ENCODE results near the gene CD83. TPM values are rescaled to one million over a fixed set of nuclear protein-coding genes. Genes with fewer than 3 reads are reported as not detected.

The CD83 gene
- polyA plus RNA-seq, 1 experiment, result 0.85 TPM

GRCh38 chr6:14153228-14153627 is 35.7 kb downstream of the CD83 start:
- H3K27me3 ChIP-seq (ENCODE audit: control insufficient read depth, insufficient read depth, low read length), result no peaks in the 10 kb centered on the region
- POLR2A ChIA-PET, result no interaction called here
- TF ChIP-seq, protein P1, sequence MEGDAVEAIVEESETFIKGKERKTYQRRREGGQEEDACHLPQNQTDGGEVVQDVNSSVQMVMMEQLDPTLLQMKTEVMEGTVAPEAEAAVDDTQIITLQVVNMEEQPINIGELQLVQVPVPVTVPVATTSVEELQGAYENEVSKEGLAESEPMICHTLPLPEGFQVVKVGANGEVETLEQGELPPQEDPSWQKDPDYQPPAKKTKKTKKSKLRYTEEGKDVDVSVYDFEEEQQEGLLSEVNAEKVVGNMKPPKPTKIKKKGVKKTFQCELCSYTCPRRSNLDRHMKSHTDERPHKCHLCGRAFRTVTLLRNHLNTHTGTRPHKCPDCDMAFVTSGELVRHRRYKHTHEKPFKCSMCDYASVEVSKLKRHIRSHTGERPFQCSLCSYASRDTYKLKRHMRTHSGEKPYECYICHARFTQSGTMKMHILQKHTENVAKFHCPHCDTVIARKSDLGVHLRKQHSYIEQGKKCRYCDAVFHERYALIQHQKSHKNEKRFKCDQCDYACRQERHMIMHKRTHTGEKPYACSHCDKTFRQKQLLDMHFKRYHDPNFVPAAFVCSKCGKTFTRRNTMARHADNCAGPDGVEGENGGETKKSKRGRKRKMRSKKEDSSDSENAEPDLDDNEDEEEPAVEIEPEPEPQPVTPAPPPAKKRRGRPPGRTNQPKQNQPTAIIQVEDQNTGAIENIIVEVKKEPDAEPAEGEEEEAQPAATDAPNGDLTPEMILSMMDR (IDR thresholded peaks at IDR 0.05; ENCODE audit: insufficient read depth, low read depth, low read length), result no peak

GRCh38 chr6:14159090-14159489 is 41.5 kb downstream of the CD83 start:
- DNase-seq (ENCODE audit: low read depth), result no peak
- ChIA-PET CTCF (interaction anchor here (1.2 kb wide), 1 partner anchor 15 kb away, joined by 3 read pairs; no protein-coding TSS in a partner anchor), POLR2A (no interaction called here)
- 0 out of 2 replicates have a peak, but pooled peaks cover 1% of the 10 kb centered on the region for H3K27me3 ChIP-seq (ENCODE audit: control insufficient read depth, insufficient read depth, low read length)
- H3K4me3 ChIP-seq (ENCODE audit: low read depth, low read length), result no peak overlapping the region
- TF ChIP-seq, protein P1 (IDR thresholded peaks at IDR 0.05; ENCODE audit: insufficient read depth, low read depth, low read length), result no peak
- H3K36me3 ChIP-seq (ENCODE audit: control insufficient read depth, insufficient read depth, low read length), result no peaks in the 10 kb centered on the region

More at GRCh38 chr6:14153228-14153627, 35.7 kb downstream of the CD83 start:
- no peak for DNase-seq (ENCODE audit: low read depth)
- CTCF ChIA-PET, result no interaction called here
- no peak overlapping the region for H3K4me3 ChIP-seq (ENCODE audit: low read depth, low read length)
- H3K36me3 ChIP-seq (ENCODE audit: control insufficient read depth, insufficient read depth, low read length), result no peaks in the 10 kb centered on the region

DNA sequence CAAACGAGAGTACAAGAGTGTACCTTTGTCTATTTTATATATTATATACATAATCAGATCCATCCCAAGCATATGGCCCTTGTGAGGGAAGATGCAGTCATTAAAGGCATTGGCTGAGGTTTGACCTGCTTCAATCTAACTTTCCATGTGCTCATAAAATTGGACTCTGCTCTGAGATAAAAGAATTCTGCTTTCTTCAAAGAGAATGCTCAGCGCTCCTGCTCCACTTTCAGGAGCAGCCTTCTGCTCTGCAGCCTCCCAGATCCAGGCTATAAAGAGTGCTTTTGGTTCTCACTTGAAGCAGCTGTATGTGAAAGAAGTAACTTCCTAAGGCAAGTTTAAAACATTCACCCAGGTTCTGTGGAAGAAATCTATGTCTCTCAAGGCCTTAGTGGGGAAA is 45.3 kb downstream of the CD83 start:
- H3K4me3 ChIP-seq (ENCODE audit: low read depth, low read length), result no peak overlapping the region
- no peak for DNase-seq (ENCODE audit: low read depth)
- H3K36me3 ChIP-seq (ENCODE audit: control insufficient read depth, insufficient read depth, low read length), result no peaks in the 10 kb centered on the region
- ChIA-PET POLR2A (no interaction called here), CTCF (no interaction called here)
- H3K27me3 ChIP-seq (ENCODE audit: control insufficient read depth, insufficient read depth, low read length), result 0 out of 2 replicates have a peak, but pooled peaks cover 1% of the 10 kb centered on the region
- TF ChIP-seq, protein P1 (IDR thresholded peaks at IDR 0.05; ENCODE audit: insufficient read depth, low read depth, low read length), result no peak

GRCh38 chr6:14165091-14165490 is 47.5 kb downstream of the CD83 start:
- TF ChIP-seq, protein P1 (IDR thresholded peaks at IDR 0.05; ENCODE audit: insufficient read depth, low read depth, low read length), result no peak
- ChIA-PET CTCF (interaction anchor here (1.0 to 1.1 kb wide), 2 partner anchors 16 to 36 kb away, joined by 3 read pairs; no protein-coding TSS in a partner anchor), POLR2A (no interaction called here)
- no peaks in the 10 kb centered on the region for H3K36me3 ChIP-seq (ENCODE audit: control insufficient read depth, insufficient read depth, low read length)
- no peak overlapping the region for H3K4me3 ChIP-seq (ENCODE audit: low read depth, low read length)
- peak; percentile 31 for DNase-seq (ENCODE audit: low read depth)
- H3K27me3 ChIP-seq (ENCODE audit: control insufficient read depth, insufficient read depth, low read length), result 0 out of 2 replicates have a peak, but pooled peaks cover 1% of the 10 kb centered on the region

- H3K4me3 ChIP-seq (ENCODE audit: low read depth, low read length), result no peak overlapping the region
- ChIA-PET CTCF (no interaction called here), POLR2A (no interaction called here)
- DNase-seq (ENCODE audit: low read depth), result no peak
- no peaks in the 10 kb centered on the region for H3K36me3 ChIP-seq (ENCODE audit: control insufficient read depth, insufficient read depth, low read length)
- H3K27me3 ChIP-seq (ENCODE audit: control insufficient read depth, insufficient read depth, low read length), result 0 out of 2 replicates have a peak, but pooled peaks cover under 1% of the 10 kb centered on the region
- TF ChIP-seq, protein P1 (IDR thresholded peaks at IDR 0.05; ENCODE audit: insufficient read depth, low read depth, low read length), result no peak
These were observed 49.3 kb downstream of the CD83 start for GRCh38 chr6:14166839-14167238.
